NCI-H526 (cell line): Measurements from ENCODE around the gene FCGR2B.
"Not testable (repeated sequence)": the region's sequence is repeated elsewhere in the genome, so short reads cannot be mapped to it uniquely, and the experiment has no call there.

Experiments used
- DNase-seq, 2 experiments: peaks; one replicate each; lab custom pipeline; 2025; lab: John Stamatoyannopoulos, UW

Gene FCGR2B

GRCh38 chr1:161706113-161706481 lies 43.2 kb downstream of the FCGR2B start:
- DNase-seq, result no peak

GRCh38 chr1:161706482-161707347 lies 43.8 kb downstream of the FCGR2B start, which contains the start of gene FCRLA:
TSS of gene FCRLA (plus strand) at chr1:161707229. CDS start at chr1:161707265, 36 bp downstream.
- DNase-seq, result peak; percentile 68 to 84

DNA sequence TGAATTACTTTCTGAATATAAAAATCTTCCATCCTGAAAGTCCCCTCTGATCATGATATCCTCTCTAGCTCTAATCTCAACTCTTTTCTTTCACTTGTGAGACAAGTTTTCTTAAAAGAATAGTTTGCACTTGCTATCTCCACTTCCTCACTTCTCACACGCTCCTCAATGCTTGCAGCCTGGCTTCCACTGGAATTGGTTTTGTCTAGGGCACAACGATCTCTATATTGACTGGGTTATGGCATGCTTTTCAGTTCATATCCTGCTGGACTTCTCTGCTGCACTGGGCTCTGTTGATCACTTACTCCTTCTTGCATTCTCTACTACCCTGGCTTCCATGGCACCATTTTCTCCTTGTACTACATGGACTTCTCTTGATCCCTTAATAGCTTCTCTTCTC lies 44.6 kb downstream of the FCGR2B start:
- DNase-seq, result no peak

GRCh38 chr1:161709373-161709772 lies 46.4 kb downstream of the FCGR2B start:
- no peak for DNase-seq

GRCh38 chr1:161710560-161710959 lies 47.6 kb downstream of the FCGR2B start:
- no peak for DNase-seq

GRCh38 chr1:161718559-161719324 lies 55.8 kb downstream of the FCGR2B start:
- DNase-seq, result no peak

- DNase-seq, result no peak
Observed at GRCh38 chr1:161719325-161719611, 56.3 kb downstream of the FCGR2B start.

DNA sequence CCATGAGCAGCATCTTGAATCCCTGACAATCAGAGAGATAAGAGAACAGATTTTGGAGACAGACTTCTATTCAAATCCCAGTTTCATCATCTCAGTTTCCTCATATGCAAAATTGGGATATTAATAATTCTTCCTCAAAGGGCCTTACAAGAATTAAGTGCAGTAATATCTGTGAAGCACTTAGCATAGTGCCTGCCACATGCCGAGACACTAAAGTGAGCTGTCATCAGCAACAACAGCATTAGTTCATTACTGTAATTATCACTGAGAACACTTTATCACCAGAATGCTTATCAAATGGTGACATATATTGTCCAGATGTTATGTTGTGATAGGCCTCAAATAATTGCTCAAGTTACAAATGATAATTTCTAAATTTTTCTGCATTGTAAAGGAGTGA lies 57.5 kb downstream of the FCGR2B start:
- no peak for DNase-seq

DNA sequence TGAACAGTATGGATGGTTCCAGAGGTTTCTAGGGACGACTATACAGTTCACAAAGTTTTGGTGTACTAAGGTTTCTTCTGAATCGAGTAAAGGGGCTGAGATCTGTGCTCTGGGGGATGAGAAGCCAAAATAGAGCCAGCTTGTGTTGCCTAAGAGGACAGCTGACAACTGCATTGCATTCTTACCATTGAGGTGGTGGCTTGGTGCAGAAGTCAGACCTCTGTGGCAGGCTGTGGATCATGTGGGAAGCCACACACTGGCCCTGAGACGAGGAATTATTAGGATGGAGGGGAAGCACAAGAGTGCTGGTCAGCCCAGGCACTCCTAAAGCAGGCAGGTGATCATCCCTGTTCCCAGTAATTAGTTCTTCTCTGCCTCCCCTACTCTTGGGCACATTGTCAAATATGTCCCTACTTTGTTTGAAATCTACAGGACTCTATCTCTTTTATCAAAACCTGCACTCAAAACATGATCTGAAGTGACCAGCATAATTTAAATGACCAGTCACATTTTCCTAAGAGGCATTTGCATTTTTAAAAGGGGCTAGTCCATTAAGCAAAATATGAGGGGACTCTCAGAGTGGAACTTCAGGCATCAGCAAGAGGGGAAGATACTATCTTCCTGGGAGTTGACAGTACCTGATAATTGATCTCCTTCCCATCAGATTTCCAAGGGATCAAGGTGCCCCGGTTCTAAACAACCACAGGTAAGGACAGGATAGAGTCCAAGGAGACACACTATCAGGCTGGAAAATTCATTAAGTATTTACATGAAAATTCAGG lies 58.2 kb downstream of the FCGR2B start, which contains the start of gene FCRLB:
TSS of gene FCRLB (plus strand) at position 589 of the 782 bp plus-strand sequence. CDS start 1,129 bp downstream, outside the sequence.
- DNase-seq, result peak in 1 of 2 experiments; percentile 40

DNA sequence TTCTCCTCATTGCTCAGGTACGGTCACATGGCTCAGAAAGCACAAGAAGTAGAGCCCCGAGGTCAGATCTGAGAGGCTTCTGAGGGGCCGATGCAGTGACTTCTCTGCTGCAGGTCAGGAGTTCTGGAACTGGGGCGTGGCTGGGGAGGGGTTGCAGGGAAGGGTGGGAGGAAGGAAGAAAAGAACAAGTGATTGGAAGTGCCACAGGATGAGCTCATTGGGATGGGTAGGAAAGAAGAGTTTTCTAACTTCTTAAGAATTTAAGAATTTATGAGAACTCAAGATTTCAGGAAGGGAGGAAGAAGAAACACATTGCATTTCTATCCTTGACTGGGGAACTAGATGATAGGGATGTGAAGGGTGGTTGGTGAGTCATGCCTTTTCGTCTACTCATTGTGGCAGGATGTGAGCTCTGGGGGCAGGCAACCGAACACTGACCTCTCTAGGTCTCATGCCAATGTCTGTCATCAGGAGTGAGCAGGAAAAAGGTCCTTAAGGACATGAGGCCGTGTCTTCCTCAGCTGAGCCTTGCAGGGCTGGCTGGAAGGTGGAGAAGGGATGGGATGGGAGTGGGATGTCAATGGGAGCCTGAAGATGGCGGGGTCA lies 58.9 kb downstream of the FCGR2B start:
- no peak for DNase-seq

DNA sequence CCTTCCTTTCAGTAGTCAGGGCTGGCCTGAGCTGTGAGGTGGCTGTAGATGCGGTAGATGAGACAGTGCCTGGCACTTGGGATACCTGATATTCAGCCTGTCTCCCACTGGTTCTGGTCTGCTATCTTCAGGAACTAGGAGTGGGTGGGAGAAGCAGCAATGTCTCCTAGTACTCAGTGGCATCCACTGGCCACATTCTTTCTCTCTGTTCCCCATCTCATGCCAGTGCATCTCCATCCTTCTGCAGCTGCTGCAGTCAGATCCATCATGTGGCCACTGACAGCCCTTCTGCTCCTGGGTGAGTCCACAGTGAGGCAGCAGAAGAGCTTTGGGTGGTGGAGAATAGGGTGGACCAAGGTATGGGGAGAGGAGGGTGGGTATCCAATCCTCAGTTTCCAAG lies 59.5 kb downstream of the FCGR2B start:
- DNase-seq, result no peak

DNA sequence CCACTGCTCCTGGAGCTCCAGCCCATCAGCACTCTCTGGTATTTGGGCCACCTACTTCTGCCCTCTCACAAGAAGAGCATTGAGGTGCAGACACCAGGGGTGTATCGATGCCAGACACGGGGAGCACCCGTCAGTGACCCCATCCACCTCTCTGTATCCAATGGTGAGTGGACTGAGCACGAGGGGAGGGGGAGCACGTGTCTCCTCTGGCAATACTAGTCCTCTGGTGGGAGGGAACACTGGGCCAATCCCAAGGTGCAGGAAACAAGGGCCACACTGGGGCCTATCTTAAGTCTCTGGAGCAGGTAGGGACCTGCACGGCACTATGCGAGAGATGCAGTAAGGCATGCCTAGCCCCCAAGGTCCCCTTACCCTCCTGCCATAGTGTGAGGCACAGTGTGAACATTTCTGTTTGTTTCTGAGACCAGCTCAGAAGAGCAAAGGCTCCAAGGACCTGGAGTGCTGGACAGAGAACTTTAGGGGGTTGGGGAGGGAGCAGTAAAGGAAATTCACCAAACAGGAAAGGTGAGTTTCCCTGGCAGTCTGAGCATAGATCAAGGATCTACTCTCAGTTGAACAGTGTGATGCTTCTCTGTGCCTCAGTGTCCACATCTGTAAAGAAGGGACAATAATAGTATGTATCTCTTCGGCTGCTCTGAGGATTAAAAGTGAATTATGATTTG lies 60.7 kb downstream of the FCGR2B start:
- DNase-seq, result no peak

GRCh38 chr1:161725258-161725907 lies 62.4 kb downstream of the FCGR2B start:
- not testable (repeated sequence) for DNase-seq

DNA sequence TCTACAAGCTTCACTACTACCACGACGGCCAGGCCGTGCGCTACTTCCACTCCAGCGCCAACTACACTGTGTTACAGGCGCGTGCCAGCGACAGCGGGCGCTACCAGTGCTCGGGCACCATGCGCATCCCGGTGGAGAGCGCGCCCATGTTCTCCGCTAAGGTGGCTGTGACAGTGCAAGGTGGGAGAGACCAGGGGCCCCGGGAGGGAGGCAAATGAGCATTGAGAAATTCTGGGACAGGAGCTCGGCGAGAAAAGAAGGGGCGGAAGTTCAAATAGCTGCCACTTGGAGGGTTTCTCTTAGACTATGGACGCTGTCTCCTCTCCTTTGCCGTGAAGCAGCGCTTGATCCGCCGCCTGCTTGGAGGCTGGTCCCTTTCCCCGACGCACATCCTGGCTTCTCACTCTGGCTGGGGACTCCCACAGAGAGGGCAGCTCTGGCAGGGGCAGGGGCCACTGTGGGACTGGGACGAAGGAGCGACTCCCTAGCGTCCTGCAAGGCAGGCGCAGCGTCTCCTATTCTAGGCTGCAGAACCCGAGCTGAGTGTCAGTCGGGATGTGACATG lies 63.0 kb downstream of the FCGR2B start:
- peak; percentile 61 to 92 for DNase-seq

GRCh38 chr1:161726473-161727255 lies 63.7 kb downstream of the FCGR2B start:
- DNase-seq, result peak; percentile 83 to 97

GRCh38 chr1:161727256-161727924 lies 64.4 kb downstream of the FCGR2B start:
- no peak for DNase-seq
